Skeletal muscle cell (primary cell): Measurements from ENCODE around the gene ANKRD45.
A peak's percentile ranks its signal among the peaks of the same experiment; 100 is the strongest.
"Not testable (repeated sequence)": the region's sequence is repeated elsewhere in the genome, so short reads cannot be mapped to it uniquely, and the experiment has no call there.

ENCODE experiments used
- DNase-seq: peaks from one replicate; pipeline ENCODE4 v3.0.0-alpha.2; 2010; ENCODE audit warnings: low read depth
- H3K4me3 ChIP-seq: 2 replicates; pipeline ENCODE4 v1.5.1; 2011; ENCODE audit warnings: low read depth, mild to moderate bottlenecking, control low read depth, low read length, moderate library complexity

Gene ANKRD45

DNA sequence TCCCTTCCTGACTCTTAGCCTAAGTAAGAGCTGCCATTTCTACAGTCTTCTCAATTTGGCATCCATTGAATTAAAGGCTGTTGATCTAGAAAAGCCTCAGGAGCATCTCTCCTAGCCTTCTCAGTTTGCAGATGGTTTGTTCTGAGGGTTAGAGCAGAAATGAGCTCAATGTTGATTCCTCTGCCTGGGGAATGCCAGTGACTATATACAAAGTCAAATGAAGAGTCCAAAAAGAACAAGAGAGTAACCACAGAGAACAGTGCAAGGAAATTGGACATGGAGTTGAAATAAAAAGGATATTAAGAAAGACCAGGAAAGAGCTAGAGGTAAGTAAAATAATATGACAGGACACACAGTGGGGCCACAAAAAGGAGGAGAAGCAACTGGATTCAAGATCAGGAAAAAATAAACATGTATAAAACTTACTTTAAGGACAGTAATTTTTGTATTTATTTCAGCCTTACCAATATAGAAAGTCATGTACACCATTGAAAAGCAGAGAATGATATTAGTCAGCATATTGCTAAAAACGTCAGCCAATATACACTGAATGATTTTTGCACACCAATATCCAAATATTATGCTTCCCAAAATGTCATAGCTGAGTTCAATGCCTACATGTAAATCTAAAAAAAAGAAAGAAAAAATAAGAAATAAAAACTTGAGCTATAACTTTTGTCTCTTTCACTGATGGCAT, 88.1 kb downstream of the ANKRD45 start:
- DNase-seq = no peak
- no peak overlapping the region for H3K4me3 ChIP-seq

DNA sequence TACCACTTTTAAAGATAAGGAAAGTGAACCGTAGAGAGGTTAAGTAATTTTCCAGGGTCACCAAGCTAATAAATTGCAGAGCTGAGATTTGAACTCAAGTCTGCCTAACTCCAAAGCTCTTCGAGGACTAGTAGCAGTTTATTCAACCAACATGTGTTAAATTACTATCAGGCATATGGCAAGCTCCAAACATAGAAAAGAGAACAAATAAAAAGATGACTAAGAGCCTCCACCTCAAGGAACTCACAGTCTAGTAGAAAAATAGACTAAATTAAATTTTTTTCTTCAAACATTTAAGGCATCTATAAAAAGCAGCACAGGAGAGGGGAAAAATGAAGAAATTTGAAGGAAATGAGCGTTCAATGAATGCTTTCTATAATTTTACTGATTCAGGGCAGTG, 89.0 kb downstream of the ANKRD45 start:
- H3K4me3 ChIP-seq = no peak overlapping the region

DNA sequence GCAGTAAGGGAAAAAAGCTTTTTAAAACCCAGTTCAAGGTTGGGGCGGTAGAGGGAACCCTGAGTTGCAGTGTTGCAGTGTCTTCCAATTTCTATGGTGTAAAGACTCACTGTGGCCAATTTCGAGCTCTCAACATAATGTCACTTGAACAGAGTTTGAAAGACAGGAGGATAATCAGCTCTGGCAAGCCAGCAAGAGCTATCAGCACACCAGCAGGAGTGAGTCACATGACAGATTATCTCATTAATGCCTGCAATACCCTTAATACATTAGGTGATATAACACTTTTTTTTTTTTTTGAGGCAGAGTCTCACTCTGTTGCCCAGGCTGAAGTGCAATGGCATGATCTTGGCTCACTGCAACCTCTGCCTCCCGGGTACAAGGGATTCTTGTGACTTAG, 89.6 kb downstream of the ANKRD45 start:
- H3K4me3 ChIP-seq = no peak overlapping the region
- DNase-seq = no peak

More for the DNA sequence above, 89.0 kb downstream of the ANKRD45 start:
- DNase-seq = no peak

DNA sequence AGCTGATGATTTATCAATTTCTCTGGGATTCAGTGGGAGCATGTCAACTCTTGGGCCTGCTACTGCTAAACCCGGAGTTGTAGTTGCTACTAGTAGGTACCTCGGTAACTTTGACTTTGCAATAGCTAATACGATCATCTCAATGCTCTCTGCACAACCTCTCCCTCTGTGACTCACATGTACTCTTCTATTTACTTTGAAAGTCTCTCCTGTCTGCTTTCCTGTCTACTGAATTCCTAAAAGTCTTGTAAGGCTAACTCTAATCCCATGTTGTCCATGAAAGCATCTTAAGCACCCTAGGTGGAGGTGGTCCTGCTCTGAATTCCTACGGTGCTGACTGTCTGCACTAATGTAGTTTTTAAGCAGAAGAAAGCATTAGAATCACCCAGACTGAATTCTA, 96.1 kb downstream of the ANKRD45 start:
- no peak for DNase-seq
- H3K4me3 ChIP-seq = no peak overlapping the region

DNA sequence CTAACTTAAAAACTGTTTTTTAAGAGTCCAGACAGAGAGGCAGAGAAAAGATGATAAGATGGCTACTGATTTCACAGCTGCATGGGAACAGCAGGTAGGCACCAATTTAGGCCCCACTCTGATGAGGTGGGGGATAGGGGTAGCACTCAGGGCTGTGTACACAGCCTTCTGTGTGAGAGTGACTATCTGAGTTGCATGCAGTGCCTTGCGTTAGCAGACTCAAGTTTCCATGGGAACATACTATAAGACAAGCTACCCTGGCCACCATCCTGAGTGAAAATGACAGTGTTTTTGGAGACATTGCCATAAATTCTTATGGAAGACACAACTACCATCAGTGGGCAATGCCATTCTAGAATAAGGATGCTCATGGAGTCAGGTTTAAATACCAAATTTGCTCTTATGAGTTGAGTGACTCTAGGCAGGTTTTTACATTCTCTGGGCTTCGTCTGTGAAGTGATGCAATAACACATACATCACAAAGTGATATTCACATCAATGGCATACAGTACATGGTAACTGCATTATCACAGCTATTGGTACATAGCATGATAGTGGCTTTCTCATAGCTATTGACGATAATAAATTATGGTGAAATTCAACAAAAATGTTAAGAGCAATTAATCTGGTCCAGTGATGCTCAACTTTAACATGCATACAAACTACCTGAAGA, 97.3 kb downstream of the ANKRD45 start:
- H3K4me3 ChIP-seq = no peak overlapping the region
- no peak for DNase-seq

DNA sequence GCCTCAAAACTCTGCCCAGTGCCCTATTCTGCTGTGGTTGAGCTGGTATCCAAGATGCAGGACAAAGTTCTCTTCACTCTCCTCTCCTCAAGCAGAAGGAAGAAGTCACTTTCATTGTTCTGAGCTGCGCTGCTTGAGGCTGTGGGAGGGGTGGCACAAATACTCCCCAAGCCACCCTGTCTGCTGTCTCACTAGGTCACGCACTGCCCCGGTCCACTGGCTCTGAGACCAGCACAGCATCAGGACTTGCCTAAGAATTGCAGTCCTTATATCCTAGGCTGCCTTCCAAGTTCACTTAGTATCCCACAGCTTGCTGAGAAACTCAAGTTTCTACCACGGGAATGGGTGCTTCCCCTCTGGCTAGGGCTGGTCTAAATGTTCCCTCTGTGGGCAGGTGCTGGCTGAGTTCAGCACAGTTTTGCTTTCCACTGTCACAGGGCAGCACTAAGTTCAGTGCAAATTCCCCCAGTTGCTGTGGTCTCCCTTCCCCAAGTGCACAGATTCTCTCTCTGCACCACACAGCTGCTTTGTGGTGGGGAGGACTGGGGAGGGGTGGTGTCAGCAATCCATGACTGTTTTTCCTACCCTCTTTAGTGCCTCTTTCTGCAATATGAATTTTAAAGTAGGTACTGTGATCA, 99.2 kb downstream of the ANKRD45 start:
- peak; percentile 6 for DNase-seq
- no peak overlapping the region for H3K4me3 ChIP-seq

DNA sequence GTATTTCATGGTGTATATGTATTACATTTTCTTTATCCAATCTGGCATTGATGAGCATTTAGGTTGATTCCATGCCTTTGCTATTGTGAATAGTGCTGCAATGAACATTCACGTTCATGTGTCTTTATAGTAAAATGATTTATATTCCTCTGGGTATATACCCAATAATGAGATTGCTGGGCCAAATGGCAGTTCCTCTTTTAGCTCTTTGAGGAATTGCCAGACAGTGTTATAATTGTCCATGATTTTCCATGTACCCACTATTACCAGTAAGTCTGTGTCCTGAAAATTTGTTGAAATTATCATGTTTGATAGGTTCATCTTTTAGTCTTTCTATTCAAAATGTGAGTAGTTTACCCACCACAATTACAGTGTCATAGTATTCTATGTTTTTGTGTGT, 101.2 kb downstream of the ANKRD45 start:
- no peak for DNase-seq

DNA sequence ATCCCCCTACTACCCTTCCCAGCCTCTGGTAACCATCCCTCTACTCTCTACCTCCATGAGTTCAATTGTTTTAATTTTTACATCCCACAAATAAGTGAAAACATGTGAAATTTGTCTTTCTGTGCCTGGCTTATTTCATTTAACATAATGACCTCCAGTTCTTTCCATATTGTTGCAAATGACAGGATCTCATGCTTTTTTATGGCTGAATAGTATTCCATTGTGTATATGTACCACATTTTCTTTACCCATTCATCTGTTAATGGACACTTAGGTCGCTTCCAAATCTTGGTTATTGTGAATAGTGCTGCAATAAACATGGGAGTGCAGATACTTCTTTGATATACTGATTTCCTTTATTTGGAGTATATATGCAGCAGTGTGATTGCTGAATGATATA, 105.8 kb downstream of the ANKRD45 start:
- not testable (repeated sequence) for H3K4me3 ChIP-seq, DNase-seq

More for the DNA sequence above, 101.2 kb downstream of the ANKRD45 start:
- H3K4me3 ChIP-seq = no peak overlapping the region

DNA sequence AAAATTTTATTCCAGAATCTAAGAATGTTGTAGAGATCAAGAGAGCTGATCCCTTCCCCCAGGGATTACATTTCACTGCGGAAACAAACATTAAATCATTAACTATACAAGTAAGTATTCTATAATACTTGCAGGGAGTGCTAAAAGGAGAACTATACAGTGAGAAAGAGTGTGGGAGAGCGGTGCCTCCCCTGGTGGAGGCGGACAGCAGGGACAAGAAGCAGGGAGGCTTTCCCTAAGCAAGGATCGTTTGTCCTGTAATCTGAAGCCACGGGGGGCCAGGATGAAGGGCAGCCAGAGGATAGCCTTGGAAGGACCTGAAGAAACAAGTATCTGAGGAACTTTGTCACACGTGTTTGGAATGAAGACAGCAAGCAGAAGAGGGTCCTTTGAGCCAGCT, 106.8 kb downstream of the ANKRD45 start:
- no peak for DNase-seq
- no peak overlapping the region for H3K4me3 ChIP-seq

DNA sequence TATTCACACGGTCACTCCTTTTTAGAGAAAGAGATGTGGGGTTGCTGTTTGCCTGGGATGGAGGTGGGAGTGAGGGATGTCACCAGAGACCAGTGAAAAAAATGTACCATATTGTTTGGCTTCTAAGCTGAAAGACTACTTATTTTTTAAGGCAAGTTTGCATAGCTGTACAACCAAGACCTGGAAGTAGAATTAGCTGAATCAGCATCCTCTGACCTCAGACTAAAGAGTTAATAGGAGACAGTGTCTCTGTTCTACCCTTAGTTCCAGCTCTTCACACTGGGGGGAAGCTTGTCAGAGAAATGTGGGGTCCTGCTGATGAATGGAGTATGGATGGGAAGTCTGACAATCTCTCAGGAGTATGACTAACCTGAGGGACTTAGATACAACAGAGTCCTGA, 108.4 kb downstream of the ANKRD45 start:
- no peak for DNase-seq
- H3K4me3 ChIP-seq = no peak overlapping the region

DNA sequence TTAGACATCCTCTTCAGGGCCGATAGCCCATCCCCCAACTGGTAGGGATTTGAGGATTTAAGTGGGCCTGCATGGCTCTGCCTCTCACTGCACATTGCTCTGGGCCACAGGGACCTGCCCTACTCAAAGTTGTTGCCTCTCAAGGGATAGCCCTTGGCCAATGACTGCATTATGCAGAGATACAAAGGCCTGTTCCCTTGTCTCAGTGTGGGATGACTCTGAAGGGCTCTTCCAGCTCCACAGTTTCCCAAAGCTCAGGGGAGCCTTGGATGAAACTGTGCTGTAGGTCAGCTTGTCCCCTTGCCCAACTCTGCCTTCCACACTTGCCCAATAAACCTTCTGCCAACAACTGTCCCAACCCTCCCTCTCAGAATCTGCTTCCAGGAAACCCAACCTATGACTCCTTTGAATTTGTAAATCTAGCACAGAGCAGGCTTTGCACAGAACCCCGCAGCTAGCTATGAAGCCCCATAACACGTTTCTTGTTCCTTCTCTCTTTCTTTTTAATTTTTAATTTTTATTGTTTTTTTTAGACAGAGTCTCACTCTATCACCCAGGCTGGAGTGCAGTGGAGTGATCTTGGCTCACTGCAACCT, 109.3 kb downstream of the ANKRD45 start:
- DNase-seq = no peak
- no peak overlapping the region for H3K4me3 ChIP-seq
